BJ (cell line): Measurements from ENCODE around the gene MTUS2. TPM values are rescaled to one million over a fixed set of nuclear protein-coding genes. Genes with fewer than 3 reads are reported as not detected.

Experiments used
- CTCF ChIA-PET: fragments of 350-600 bp; formaldehyde crosslinking; extraction: SDS; loops from one replicate; lab custom pipeline; 2021; ENCODE audit warnings: antibody characterized with exemption, inconsistent platforms; lab: Yijun Ruan, JAX
- POLR2A ChIA-PET: fragments of 300-600 bp; sonication (Branson Sonifier 250); formaldehyde crosslinking; extraction: SDS; loops from one replicate; lab custom pipeline; 2021; ENCODE audit warnings: antibody characterized with exemption; lab: Charles Lee
- DNase-seq: peaks from one replicate; pipeline ENCODE4 v3.0.0-alpha.2; 2011; ENCODE audit warnings: low read depth
- H3K27me3 ChIP-seq: 2 replicates; pipeline ENCODE4 v1.6.0; 2011; ENCODE audit warnings: low read length; ENCODE audit not compliant: control insufficient read depth, insufficient read depth
- H3K36me3 ChIP-seq: 2 replicates; pipeline ENCODE4 v1.5.1; 2011; ENCODE audit warnings: low read length; ENCODE audit not compliant: control insufficient read depth, insufficient read depth
- H3K4me3 ChIP-seq: 2 replicates; pipeline ENCODE4 v1.5.1; 2011; ENCODE audit warnings: low read depth, mild to moderate bottlenecking, control low read depth, low read length
- polyA plus RNA-seq: library from polyadenylated mRNA; depleted of rRNA; stranded (reverse); fragments of >200 nt; gene quantifications from 2 replicates; pipeline ENCODE4 v1.2.3, GENCODE V29; 2011
- TF ChIP-seq, protein P1 (sequence below): IDR thresholded peaks from 2 replicates; pipeline ENCODE4 v1.5.1; 2011; ENCODE audit warnings: low read depth, mild to moderate bottlenecking, control low read depth, inconsistent platforms, low read length, moderate library complexity; ENCODE audit not compliant: insufficient read depth

The MTUS2 gene
- polyA plus RNA-seq, 1 experiment, result 0.05 TPM

DNA sequence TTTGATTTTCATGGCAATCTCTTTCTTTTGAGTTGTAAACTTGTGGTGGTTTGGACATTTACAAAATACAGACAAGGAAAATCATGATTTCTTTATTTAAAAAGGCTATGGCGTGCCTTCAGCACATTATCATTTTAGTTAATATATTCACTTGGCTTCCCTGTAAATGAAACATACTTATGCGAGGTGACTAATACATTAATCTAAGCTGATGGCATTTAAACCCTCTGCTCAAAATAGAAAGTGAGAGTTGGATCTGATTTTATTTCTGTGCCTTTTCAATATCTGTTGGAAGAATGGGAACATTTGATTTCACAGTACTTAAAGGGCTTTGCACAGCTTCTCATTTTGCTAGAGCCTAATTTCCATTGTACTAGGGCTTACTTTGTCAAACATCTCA lies 289.8 kb downstream of the MTUS2 start:
- no peaks in the 10 kb centered on the region for H3K27me3 ChIP-seq
- no peak for DNase-seq
- TF ChIP-seq, protein P1, sequence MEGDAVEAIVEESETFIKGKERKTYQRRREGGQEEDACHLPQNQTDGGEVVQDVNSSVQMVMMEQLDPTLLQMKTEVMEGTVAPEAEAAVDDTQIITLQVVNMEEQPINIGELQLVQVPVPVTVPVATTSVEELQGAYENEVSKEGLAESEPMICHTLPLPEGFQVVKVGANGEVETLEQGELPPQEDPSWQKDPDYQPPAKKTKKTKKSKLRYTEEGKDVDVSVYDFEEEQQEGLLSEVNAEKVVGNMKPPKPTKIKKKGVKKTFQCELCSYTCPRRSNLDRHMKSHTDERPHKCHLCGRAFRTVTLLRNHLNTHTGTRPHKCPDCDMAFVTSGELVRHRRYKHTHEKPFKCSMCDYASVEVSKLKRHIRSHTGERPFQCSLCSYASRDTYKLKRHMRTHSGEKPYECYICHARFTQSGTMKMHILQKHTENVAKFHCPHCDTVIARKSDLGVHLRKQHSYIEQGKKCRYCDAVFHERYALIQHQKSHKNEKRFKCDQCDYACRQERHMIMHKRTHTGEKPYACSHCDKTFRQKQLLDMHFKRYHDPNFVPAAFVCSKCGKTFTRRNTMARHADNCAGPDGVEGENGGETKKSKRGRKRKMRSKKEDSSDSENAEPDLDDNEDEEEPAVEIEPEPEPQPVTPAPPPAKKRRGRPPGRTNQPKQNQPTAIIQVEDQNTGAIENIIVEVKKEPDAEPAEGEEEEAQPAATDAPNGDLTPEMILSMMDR, result no peak
- CTCF ChIA-PET, result no interaction called here
- H3K36me3 ChIP-seq, result no peaks in the 10 kb centered on the region
- POLR2A ChIA-PET, result no interaction called here
- no peak overlapping the region for H3K4me3 ChIP-seq

DNA sequence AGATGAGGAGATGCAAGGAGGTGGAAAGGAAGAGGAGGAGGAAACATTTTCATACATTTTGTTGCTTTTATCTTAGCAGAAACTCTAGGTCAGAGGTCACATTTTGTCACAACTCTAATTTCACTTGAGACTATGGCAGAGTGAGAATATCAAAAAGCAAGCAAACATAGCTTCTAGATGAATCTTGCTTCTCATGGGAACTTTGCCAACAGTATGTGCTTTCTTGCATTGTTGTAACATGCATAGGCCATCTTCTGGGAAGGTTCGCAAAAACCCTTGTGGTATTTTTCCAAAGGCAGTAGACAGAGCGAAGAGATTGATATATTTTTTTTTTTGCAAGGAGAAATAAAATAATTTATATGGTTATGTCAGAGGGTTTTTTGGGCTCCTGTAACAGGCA lies 291.3 kb downstream of the MTUS2 start:
- H3K27me3 ChIP-seq, result no peaks in the 10 kb centered on the region
- CTCF ChIA-PET, result no interaction called here
- POLR2A ChIA-PET, result no interaction called here
- TF ChIP-seq, protein P1, result no peak
- no peak for DNase-seq
- H3K4me3 ChIP-seq, result no peak overlapping the region
- no peaks in the 10 kb centered on the region for H3K36me3 ChIP-seq

GRCh38 chr13:29115842-29116241 lies 295.7 kb downstream of the MTUS2 start:
- POLR2A ChIA-PET, result no interaction called here

DNA sequence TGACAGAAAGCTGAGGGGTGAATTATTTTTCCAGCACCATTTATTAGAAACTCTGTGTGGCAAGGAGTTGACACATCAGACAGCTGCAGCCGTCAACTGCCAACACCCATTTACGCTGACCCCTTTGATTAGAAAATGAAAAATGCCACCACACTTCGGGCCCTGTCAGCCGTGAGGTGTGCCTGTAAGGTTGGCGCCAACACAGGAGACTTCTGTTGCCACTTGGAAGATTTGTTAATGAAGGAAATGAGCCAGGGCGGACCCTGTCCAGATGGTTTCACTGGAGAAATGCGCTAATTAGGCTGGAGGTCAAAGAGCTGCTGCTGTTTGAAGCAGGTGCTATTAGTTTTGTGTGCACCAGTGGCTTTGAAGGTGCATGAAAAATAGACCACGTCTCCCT lies 297.5 kb downstream of the MTUS2 start:
- ChIA-PET CTCF (no interaction called here), POLR2A (no interaction called here)
- H3K36me3 ChIP-seq, result no peaks in the 10 kb centered on the region
- TF ChIP-seq, protein P1, result no peak
- H3K4me3 ChIP-seq, result no peak overlapping the region
- DNase-seq, result no peak
- H3K27me3 ChIP-seq, result no peaks in the 10 kb centered on the region

More at GRCh38 chr13:29115842-29116241, 295.7 kb downstream of the MTUS2 start:
- TF ChIP-seq, protein P1, result no peak
- Histone ChIP-seq H3K27me3 (no peaks in the 10 kb centered on the region), H3K36me3 (no peaks in the 10 kb centered on the region), H3K4me3 (no peak overlapping the region)
- DNase-seq, result no peak
- CTCF ChIA-PET, result no interaction called here

DNA sequence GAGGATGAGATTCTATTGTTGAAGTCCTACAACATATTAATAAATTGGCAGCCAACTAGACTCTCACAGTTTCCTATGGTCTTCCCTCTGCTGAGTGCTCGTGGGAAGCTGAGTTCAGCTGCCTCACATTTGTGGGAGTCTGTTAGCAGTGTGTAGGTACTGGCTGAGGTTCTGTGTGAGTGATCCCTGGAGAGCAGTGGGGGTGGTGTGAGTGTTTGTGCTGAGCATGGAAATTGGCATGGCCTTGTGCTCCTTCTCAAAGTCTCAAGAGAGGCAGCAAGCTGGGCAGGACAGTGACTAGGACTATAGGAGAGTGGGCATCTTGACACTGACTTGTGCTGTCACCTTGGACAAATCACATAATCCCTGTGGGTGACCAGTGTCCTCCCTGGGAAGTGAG lies 298.3 kb downstream of the MTUS2 start:
- ChIA-PET POLR2A (no interaction called here), CTCF (no interaction called here)
- Histone ChIP-seq H3K27me3 (no peaks in the 10 kb centered on the region), H3K4me3 (no peak overlapping the region), H3K36me3 (no peaks in the 10 kb centered on the region)
- no peak for DNase-seq
- TF ChIP-seq, protein P1, result no peak
